Astrocyte of the cerebellum (primary cell): Measurements from ENCODE around the gene KIF12.

Source experiments
- DNase-seq: peaks from one replicate; pipeline ENCODE4 v3.0.0-alpha.2; 2011; ENCODE audit warnings: low read depth
- H3K4me3 ChIP-seq: 2 replicates; pipeline ENCODE4 v1.5.1; 2011; ENCODE audit warnings: mild to moderate bottlenecking, low read depth, low read length, moderate library complexity
- in situ Hi-C: cut with HindIII; loops from 2 replicates; pipeline ENCODE4 v1.10.0; 2017; ENCODE audit warnings: low sequenced_read_pairs
- TF ChIP-seq, protein P1 (sequence below): IDR thresholded peaks from 2 replicates; pipeline ENCODE4 v1.5.1; 2012; ENCODE audit warnings: low read length, low read depth, moderate library complexity, mild to moderate bottlenecking; ENCODE audit errors: missing control alignments

KIF12 gene

DNA sequence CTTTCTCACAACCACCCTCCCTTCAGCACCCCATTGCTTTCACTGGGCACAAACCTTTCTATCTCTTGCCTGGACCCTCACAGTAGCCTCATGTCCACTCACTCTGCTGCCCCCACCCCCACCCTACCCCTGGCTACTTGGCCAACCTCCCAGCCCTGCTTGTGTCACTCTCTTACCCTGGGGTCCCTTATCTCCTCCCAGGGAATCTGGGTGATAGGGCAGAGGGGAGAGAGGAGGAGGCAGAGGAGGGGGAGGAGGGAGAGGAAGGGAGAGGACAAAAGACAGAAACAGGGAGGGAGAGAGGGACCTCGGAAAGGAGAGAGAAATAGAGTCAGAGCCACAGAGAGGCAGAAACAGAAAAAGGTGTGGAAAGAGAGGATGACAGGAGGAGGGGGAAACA lies 25.0 kb upstream of the KIF12 start:
- no peak for DNase-seq
- TF ChIP-seq, protein P1, sequence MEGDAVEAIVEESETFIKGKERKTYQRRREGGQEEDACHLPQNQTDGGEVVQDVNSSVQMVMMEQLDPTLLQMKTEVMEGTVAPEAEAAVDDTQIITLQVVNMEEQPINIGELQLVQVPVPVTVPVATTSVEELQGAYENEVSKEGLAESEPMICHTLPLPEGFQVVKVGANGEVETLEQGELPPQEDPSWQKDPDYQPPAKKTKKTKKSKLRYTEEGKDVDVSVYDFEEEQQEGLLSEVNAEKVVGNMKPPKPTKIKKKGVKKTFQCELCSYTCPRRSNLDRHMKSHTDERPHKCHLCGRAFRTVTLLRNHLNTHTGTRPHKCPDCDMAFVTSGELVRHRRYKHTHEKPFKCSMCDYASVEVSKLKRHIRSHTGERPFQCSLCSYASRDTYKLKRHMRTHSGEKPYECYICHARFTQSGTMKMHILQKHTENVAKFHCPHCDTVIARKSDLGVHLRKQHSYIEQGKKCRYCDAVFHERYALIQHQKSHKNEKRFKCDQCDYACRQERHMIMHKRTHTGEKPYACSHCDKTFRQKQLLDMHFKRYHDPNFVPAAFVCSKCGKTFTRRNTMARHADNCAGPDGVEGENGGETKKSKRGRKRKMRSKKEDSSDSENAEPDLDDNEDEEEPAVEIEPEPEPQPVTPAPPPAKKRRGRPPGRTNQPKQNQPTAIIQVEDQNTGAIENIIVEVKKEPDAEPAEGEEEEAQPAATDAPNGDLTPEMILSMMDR = no peak
- H3K4me3 ChIP-seq = no peak overlapping the region
- in situ Hi-C loops = no loop called here

DNA sequence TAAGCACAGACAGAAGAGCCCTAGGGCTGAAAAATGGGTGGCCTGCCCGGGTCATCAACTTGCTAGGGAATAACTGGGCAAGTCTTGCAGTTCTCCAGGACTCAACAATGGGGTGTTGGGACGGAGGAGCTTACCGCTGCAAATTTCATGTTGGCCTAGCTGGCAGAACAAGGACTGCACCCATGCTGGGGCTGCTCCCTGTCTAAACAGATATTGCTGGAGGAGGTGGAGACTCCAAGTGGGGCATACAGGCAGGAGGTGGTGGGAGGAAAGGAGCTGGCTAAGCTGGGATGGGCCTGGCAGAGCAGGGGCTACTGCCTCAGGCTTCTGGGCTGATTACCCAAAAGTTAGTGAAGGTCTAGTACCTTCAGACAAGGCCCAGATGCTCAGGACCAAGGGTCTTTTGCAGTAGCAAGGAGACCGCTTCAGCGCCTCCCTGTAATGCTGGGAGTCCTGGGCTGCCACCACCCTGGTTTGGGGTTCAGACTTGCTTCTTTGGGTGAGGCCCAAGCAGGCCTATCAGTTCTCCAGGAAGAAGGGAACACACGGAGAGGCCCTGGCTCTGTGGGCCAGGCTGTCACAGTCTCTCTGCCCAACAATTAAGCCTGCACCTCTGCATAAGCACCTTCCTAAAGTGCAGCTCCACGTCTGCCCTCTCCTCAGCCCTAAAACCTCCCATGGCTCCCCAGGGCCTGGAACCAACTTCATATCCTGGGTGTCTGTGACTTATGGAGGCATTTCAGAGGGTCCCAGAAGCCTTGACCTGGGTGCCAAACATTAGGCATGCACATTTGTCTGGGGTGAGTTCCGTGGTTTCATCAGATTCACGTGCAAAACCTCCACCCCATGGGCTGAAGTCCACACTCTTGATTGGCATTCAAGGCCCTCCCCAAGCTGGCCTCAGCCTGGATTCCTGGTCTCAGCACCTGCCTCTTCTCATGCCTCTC lies 24.2 kb upstream of the KIF12 start:
- in situ Hi-C loops = no loop called here
- TF ChIP-seq, protein P1 = no peak
- H3K4me3 ChIP-seq = no peak overlapping the region
- no peak for DNase-seq

DNA sequence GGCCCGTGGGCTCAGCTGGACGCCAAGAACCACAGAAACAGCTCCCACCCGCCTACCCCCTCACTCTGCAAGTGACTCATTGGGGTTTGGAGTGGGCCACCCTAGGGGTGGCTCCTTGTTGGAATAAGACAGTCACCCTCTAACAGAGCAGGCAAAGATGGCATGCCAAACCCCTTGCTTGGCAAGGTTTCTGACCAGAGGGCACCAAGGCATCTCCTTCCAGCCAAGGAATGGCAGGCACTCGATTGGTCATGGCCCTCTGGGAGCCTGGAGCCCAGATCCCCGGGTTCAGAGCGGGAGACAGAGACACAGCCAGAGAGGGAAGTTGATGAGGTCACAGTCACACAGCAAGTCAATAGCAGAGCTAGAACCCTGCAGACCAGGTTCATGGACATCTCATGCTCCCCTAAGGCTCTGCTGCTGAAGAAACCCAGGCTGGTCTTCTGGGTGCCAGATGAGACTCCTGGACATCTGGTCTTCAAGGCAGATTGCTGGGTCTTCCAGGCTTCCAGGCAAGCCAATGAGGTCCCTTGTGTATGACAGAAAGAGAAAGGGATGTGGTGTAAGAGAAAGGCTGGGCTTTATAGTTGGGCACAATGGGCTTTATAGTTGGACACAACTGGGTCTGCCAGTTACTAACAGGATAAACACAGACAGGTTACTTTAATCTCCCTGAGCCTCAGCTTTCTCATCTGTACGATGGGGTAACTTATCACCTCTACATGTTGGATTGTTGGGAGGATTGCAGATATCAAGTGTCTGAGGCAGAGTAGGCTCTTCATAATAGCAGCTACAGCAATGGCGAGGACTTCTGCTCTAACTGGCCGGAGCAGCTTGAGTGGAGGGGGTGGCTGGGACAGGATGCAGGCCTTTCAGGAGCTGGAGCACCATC lies 23.3 kb upstream of the KIF12 start:
- in situ Hi-C loops = no loop called here
- no peak overlapping the region for H3K4me3 ChIP-seq
- TF ChIP-seq, protein P1 = no peak
- DNase-seq = no peak

DNA sequence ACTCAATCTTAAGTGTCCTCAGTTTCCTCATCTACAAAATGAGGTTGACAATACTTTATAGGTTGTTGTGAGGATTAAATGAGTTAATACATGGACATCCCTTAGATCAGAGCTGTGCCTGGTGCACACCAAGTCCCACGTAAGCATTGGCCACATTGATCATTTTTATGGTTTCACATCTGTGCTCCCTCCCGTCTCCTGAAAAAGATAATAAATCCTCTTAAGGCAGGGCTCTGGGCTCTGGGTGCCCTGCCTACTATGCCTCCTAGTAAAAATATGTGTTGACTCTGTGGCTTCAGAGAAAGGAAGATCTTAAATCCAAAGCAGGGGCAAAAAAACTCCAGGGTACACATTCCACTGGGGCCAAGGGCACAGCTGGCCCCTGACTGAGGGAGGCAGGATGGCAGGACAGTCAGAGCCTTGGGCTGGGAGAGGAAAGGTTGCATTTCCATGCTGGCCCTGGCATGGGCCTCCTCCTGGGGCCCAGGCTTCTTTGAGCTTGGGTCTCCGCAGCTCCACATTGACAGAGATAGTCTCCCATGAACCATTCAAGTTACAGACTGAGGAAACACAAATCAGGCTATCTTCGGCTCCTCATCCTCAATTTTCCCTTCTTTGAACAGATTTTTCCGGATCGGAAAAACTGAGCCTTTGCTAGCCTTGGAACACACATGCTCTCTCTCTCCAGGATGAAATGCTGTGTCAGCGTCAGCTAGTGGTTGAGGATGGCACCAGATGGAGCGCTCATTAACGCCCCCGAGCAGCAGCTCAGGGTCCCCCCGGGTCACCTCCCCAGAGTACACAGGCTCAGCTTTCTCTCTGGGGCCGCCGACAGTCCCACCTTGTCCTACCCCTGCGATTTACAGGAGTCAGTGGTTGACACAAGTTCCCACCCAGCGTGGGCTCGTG lies 22.4 kb upstream of the KIF12 start:
- no peak for DNase-seq
- H3K4me3 ChIP-seq = no peak overlapping the region
- TF ChIP-seq, protein P1 = no peak
- in situ Hi-C loops = no loop called here

DNA sequence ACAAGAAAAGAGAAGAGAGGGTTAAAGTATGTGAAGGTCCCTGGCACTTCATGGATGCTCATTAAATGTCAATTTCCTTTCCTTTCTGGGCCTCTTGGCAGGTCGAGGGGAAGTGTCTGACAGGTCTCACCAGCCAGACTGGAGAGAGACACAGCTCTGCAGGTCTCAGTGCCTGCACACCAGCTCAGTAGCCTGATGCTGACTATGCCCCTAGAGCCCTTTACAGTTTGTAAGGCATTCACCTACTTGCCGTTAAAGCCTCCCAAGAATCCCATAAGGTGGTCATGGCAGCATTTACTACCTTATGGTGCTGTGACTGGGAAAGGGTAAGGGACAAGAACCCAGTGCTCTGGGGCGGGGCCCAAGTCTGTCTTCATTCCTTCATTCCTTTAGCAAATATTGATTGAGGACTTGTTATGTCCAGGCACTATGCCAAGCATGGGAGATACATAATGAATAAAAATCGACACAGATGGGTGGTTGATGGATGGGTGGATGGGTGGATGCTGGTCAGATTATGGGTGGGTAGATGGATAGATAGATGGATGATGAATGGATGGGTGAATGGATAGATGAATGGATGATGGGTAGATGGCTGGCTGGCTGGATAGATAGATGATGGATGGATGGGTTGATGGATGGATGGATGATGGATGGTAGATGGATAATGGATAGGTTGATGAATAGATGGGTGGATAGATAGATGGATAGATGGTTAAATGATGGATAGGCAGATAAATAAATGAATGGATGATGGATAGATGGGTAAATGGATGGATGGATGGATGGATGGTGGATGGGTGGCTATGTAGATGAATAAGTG lies 21.3 kb upstream of the KIF12 start:
- in situ Hi-C loops = no loop called here
- TF ChIP-seq, protein P1 = no peak
- no peak overlapping the region for H3K4me3 ChIP-seq
- DNase-seq = no peak
